ENCODE measurements around the gene XRCC3. TPM values are rescaled to one million over a fixed set of nuclear protein-coding genes. Genes with fewer than 3 reads are reported as not detected.

Gene XRCC3
- total RNA-seq, 1 experiment from 2014 or later, result 36.8 TPM

GRCh38 chr14:103708750-103709187 lies 6.5 kb downstream of the XRCC3 start:
- no TSS peak for BruUV-seq (replicated peaks)
- Histone ChIP-seq H3K9me3 (ENCODE audit: control insufficient read depth, insufficient read depth, low read depth, low read length) (no peaks in the 10 kb centered on the region), H3K4me1 (ENCODE audit: control insufficient read depth, insufficient read depth, low read length) (no peaks in the 10 kb centered on the region), H3K4me3 (ENCODE audit: low read depth in 2 of 2, low read length in 2 of 2) (no peak overlapping the region), H3K27me3 (ENCODE audit: control insufficient read depth, insufficient read depth, low read length) (no peaks in the 10 kb centered on the region), H3K36me3 (ENCODE audit: control insufficient read depth, insufficient read depth, low read length) (no peaks in the 10 kb centered on the region), H3K27ac (ENCODE audit: low read length) (no peak overlapping the region)
- in situ Hi-C loops (cut with HindIII; ENCODE audit: low pct_unique_long_range_greater_than_20kb, low sequenced_read_pairs), result no loop called here
- POLR2A ChIA-PET, result no interaction called here
- CTCF ChIA-PET, result no interaction called here
- DNase-seq (ENCODE audit: low read depth, low spot score) (no peak), ATAC-seq (no peak)
- intact Hi-C loops (cut with micrococcal nuclease; ENCODE audit: unreplicated experiment), result no loop called here
- TF ChIP-seq CTCF (IDR thresholded peaks at IDR 0.05) (no peak), REST (IDR thresholded peaks at IDR 0.05; ENCODE audit: insufficient read depth in 1 of 2, low read depth in 2 of 2, low read length in 1 of 2) (no peak)

- Histone ChIP-seq H3K9me3 (ENCODE audit: control insufficient read depth, insufficient read depth, low read depth, low read length) (no peaks in the 10 kb centered on the region), H3K27me3 (ENCODE audit: control insufficient read depth, insufficient read depth, low read length) (no peaks in the 10 kb centered on the region), H3K27ac (ENCODE audit: low read length) (no peak overlapping the region), H3K36me3 (ENCODE audit: control insufficient read depth, insufficient read depth, low read length) (no peaks in the 10 kb centered on the region), H3K4me3 (ENCODE audit: low read depth in 2 of 2, low read length in 2 of 2) (no peak overlapping the region), H3K4me1 (ENCODE audit: control insufficient read depth, insufficient read depth, low read length) (no peaks in the 10 kb centered on the region)
- intact Hi-C loops (cut with micrococcal nuclease; ENCODE audit: unreplicated experiment) (no loop called here), in situ Hi-C loops (cut with HindIII; ENCODE audit: low pct_unique_long_range_greater_than_20kb, low sequenced_read_pairs) (no loop called here)
- ATAC-seq (no peak), DNase-seq (ENCODE audit: low read depth, low spot score) (no peak)
- TF ChIP-seq POLR2AphosphoS5 (IDR thresholded peaks at IDR 0.05; ENCODE audit: low read depth, low read length) (no peak), REST (IDR thresholded peaks at IDR 0.05; ENCODE audit: insufficient read depth in 1 of 2, low read depth in 2 of 2, low read length in 1 of 2) (no peak), CTCF (IDR thresholded peaks at IDR 0.05) (no peak), SIN3A (IDR thresholded peaks at IDR 0.05; ENCODE audit: borderline replicate concordance, insufficient read depth, low read depth, low read length) (no peak), TCF7L2 (IDR thresholded peaks at IDR 0.05; ENCODE audit: low read depth, low read length) (no peak)
- ChIA-PET CTCF (no interaction called here), POLR2A (no interaction called here)
- no TSS peak for BruUV-seq (replicated peaks)
Measured at GRCh38 chr14:103707329-103708263, 7.7 kb downstream of the XRCC3 start.

All from Panc1 (cell line).